GM18870 (cell line): ENCODE results near the gene TLNRD1.
"Not testable (repeated sequence)": the region's sequence is repeated elsewhere in the genome, so short reads cannot be mapped to it uniquely, and the experiment has no call there.

Experiments used
- ATAC-seq: cut with Tn5 transposase; IDR thresholded peaks from one replicate; pipeline ENCODE4 v1.9.1; 2021; ENCODE audit warnings: moderate library complexity; ENCODE audit not compliant: unreplicated experiment

The TLNRD1 gene

GRCh38 chr15:81000624-81001151, at the start of gene TLNRD1:
Gene TLNRD1, plus strand, starts transcription at chr15:81000923. Its CDS starts 1,349 bp downstream, at chr15:81002272.
- ATAC-seq: peak; percentile 44

GRCh38 chr15:80951941-80952340, 48.8 kb upstream of the TLNRD1 start:
- ATAC-seq: no peak

- ATAC-seq: no peak
Observed at GRCh38 chr15:80953001-80953952, 47.4 kb upstream of the TLNRD1 start.

GRCh38 chr15:80953953-80954778, 46.6 kb upstream of the TLNRD1 start:
- ATAC-seq: no peak

- ATAC-seq: peak; percentile 67
Observed at GRCh38 chr15:80955571-80956452, 44.9 kb upstream of the TLNRD1 start.

GRCh38 chr15:80957556-80957955, 43.2 kb upstream of the TLNRD1 start:
- no peak for ATAC-seq

GRCh38 chr15:80957976-80958375, 42.7 kb upstream of the TLNRD1 start:
- no peak for ATAC-seq

- no peak for ATAC-seq
Observed at GRCh38 chr15:80958818-80959495, 41.8 kb upstream of the TLNRD1 start.

GRCh38 chr15:80965454-80965853, 35.3 kb upstream of the TLNRD1 start:
- not testable (repeated sequence) for ATAC-seq

- no peak for ATAC-seq
Observed at GRCh38 chr15:80966431-80967197, 34.1 kb upstream of the TLNRD1 start.

GRCh38 chr15:80967451-80967850, 33.3 kb upstream of the TLNRD1 start:
- no peak for ATAC-seq

- no peak for ATAC-seq
Observed at GRCh38 chr15:80967991-80968510, 32.7 kb upstream of the TLNRD1 start.

- no peak for ATAC-seq
Observed at GRCh38 chr15:80969316-80969715, 31.4 kb upstream of the TLNRD1 start.

GRCh38 chr15:80970018-80970657, 30.6 kb upstream of the TLNRD1 start:
- no peak for ATAC-seq

GRCh38 chr15:80970658-80971057, 30.1 kb upstream of the TLNRD1 start:
- no peak for ATAC-seq

GRCh38 chr15:80971143-80971542, 29.6 kb upstream of the TLNRD1 start:
- ATAC-seq: no peak

- no peak for ATAC-seq
Observed at GRCh38 chr15:80972276-80972675, 28.4 kb upstream of the TLNRD1 start.

GRCh38 chr15:80974914-80975313, 25.8 kb upstream of the TLNRD1 start:
- no peak for ATAC-seq
